Astrocyte of the hippocampus (primary cell): ENCODE data around the gene ESPL1.
A peak's percentile ranks its signal among the peaks of the same experiment; 100 is the strongest.
"Not testable (repeated sequence)": the region's sequence is repeated elsewhere in the genome, so short reads cannot be mapped to it uniquely, and the experiment has no call there.

Experiments
- DNase-seq: peaks from one replicate; pipeline ENCODE4 v3.0.0; 2011; ENCODE audit warnings: low read depth, low spot score

The ESPL1 gene

GRCh38 chr12:53299101-53299453 is 31.0 kb downstream of the ESPL1 start:
- peak; percentile 49 for DNase-seq

GRCh38 chr12:53299454-53300180 is 31.5 kb downstream of the ESPL1 start, which contains the start of gene MYG1:
Gene MYG1, plus strand, starts transcription at chr12:53299695. Its CDS starts 43 bp downstream, at chr12:53299738.
- DNase-seq, result peak; percentile 93

GRCh38 chr12:53300187-53300586 is 32.1 kb downstream of the ESPL1 start:
- DNase-seq, result peak; percentile 32

GRCh38 chr12:53302903-53303302 is 34.8 kb downstream of the ESPL1 start:
- no peak for DNase-seq

DNA sequence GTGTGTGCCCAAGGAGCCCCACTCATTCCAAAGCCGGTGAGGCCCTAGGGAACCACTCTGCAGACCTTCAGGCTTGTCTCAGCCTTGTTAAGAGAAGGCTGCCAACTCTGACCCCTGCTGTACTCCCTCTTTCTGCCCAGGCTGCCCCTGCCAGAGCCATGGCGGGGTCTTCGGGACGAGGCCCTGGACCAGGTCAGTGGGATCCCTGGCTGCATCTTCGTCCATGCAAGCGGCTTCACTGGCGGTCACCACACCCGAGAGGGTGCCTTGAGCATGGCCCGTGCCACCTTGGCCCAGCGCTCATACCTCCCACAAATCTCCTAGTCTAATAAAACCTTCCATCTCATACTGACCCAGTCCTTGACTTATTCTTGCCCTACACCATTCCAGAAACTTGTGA is 38.7 kb downstream of the ESPL1 start:
- DNase-seq, result no peak

GRCh38 chr12:53308276-53308675 is 40.2 kb downstream of the ESPL1 start:
- DNase-seq, result no peak

GRCh38 chr12:53313996-53314395 is 45.9 kb downstream of the ESPL1 start:
- no peak for DNase-seq

DNA sequence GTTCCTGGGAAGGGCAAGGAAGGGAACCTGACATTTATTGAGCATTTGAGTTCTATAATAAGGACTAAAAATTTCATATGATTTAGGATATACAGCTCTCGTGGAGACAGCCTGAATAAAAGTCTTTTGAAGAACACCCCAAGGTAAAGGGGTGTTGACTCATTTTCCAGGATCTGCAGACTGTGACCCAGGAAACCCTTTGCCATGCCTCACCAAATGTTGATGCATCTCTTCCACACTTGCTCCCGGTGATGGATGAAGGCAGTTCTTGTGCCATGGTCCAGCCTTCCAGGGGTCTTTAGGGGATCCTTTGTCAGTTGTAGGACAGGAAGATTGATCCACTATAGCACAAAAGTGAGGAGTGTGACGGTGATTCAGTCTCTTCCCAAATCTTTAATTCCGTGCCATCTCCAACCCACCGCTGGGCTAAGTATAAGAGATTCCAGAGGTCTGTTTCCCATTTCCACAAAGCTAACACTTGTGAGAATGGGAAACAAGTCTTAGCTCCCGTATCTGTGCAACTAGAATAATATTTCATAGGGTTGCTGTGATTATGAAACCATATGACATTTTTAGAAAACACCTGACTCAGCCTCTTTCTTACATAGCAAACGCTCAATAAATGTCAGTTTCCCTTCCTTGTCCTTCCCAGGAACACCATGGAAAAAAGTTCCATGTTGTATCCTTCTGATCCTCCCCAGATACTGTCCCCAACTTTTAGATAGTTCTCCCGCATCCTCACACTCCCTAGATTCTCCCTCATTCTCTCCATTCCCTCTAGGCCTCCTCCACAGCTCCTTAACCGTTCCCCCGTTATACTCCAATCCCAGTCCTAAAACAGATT is 52.5 kb downstream of the ESPL1 start:
- no peak for DNase-seq

- no peak for DNase-seq
These were observed 56.1 kb downstream of the ESPL1 start for GRCh38 chr12:53324113-53324778.

DNA sequence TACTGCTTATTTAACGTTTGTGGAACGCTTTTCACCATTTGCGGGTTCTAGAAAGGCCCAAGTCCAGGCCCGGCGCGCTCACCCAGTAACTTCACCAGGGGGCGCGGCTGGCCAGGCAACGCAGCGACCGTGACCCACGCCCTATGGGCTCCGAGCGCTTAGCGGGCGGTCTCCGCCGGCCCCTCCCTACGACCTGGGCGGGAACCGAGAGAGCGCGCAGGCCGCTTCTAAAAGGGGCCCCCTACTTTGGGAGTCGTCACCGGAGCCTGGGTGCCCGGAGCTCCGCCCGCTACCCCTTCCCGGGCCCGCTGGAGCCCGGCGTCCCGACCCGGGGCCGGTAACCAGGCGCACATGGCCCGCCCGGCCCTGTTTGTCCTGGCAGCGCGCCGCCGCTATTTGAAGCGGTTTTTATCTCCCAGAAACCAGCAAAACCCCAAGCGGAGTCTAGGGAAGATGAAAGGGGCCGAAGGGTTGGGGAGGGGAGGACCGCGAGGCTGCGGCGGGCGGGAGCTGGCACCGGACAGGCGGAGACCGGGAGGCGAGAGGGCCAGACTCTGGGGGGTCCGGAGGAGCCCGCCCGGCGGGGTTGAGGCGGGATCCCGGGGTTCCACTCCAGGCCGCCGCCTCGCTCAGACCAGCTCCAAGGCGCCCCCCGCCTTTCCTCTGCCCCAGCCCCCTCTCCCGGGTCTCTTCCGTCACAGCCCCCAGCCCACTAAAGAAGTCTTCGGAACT is 56.8 kb downstream of the ESPL1 start:
- DNase-seq, result peak; percentile 95

GRCh38 chr12:53325511-53326061 is 57.5 kb downstream of the ESPL1 start:
- DNase-seq, result peak; percentile 56

- no peak for DNase-seq
These were observed 58.5 kb downstream of the ESPL1 start for GRCh38 chr12:53326460-53327185.

GRCh38 chr12:53327435-53328042 is 59.4 kb downstream of the ESPL1 start:
- DNase-seq, result peak; percentile 25

DNA sequence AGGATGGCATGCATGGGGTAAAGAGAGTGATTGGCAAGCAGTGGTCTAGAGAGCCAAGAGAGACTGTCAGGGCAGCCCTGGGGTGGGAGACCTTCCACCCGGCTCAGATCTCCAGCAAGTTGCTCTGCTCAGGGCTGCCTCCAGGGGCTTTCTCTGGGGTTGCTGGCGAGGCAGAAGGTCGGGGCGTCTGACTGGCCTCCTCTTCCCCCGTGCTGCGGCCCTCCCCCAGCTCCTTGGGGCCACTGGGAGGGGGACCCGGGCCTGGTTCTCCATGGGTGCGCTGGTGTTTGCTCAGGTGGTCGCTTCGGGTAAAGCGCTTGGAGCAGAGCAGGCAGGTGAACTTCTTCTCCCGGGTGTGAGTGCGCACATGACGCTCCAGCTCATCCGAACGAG is 59.9 kb downstream of the ESPL1 start:
- no peak for DNase-seq

DNA sequence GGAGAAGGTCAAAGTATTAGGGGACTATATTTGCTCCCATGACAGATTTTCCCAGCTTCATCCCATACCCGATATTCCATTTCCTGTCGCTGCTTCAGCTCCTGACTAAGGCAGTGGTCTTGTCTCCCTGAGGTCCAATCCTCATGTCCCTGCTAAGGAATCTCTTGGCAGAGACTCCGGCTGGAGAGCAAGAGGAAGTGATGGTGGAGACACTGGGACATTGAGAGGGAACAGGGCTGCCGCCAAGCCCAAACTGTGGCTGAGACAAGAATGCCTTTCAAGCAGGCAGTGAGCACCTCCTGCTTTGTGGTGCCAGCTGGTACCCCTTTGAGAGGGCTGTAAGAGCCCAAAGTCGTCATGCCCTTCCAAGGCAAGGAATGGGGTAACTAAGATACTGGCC is 62.6 kb downstream of the ESPL1 start:
- DNase-seq, result no peak

GRCh38 chr12:53332339-53332738 is 64.2 kb downstream of the ESPL1 start:
- not testable (repeated sequence) for DNase-seq

DNA sequence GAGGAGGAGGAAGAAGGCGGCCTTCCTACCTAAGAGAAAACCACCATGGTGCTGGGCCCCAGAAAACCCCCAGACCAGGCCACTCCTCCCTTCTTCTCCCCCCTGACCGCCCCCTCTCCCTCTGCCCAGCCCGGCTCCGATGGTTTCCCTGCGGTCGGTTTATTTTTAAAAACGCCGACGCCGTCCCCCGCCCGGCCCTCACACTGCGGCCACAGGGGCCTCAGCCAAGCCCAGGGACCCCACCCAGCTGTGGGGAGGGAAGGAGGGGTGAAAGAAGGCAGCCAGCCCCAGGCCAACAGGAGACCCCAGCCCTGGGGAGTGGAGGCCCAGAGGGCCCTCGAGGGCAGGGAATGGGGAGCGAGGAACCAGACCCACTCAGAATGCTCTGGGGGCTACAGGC is 64.6 kb downstream of the ESPL1 start:
- no peak for DNase-seq

DNA sequence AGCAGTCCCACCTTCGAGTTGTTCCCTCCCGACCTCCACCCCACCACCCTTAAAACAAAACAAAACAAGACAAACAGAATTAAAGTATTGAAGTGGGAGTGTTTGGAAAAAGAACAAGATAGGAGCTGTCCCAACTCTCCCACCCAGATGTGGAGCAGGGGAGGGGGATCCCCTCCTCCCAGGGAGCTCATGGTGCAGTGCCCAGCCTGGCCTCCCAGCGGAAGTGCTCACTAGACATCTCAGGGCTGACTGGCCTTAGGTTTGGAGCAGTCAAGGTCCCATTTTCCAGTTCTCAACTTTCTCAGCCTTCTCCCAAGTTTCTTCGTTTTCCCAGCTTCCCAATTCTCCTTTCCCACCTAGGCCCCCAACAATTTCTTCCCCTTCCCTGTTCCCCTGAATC is 65.2 kb downstream of the ESPL1 start:
- DNase-seq, result no peak

GRCh38 chr12:53333845-53334244 is 65.7 kb downstream of the ESPL1 start:
- no peak for DNase-seq

GRCh38 chr12:53334822-53335221 is 66.7 kb downstream of the ESPL1 start:
- no peak for DNase-seq
